K562 (cell line): ENCODE data around the gene MOCS3. TPM values are rescaled to one million over a fixed set of nuclear protein-coding genes. Genes with fewer than 3 reads are reported as not detected.

Experiments
- ETV6 ChIP-seq, 3 experiments: fragments of 150-350 bp in 1 of 3; sonication (generic) in 1 of 3; formaldehyde crosslinking in 1 of 3; IDR thresholded peaks; 2 replicates each; pipeline versions ENCODE4 v1.6.1 to v1.8.0; 2014 to 2022; ENCODE audit warnings: borderline replicate concordance in 2 of 3, low read depth in 2 of 3, antibody characterized with exemption in 1 of 3, low read length in 1 of 3, mild to moderate bottlenecking in 1 of 3, missing genetic modification reagents in 1 of 3
- FOXJ3 ChIP-seq: sonication (generic); formaldehyde crosslinking; IDR thresholded peaks from 2 replicates; pipeline ENCODE4 v1.4.0; 2020; ENCODE audit warnings: mild to moderate bottlenecking, missing genetic modification reagents
- FOXM1 ChIP-seq, 2 experiments: fragments of 450-650 bp in 1 of 2; sonication (generic) in 1 of 2; formaldehyde crosslinking in 1 of 2; IDR thresholded peaks; 2 replicates each; pipeline versions ENCODE4 v1.6.1 to v1.9.0; 2017 to 2022; ENCODE audit warnings: low read depth in 2 of 2, mild to moderate bottlenecking in 2 of 2, missing genetic modification reagents in 1 of 2, moderate library complexity in 1 of 2
- KDM5B ChIP-seq: fragments of 200-600 bp; sonication (generic); IDR thresholded peaks from 2 replicates; pipeline ENCODE4 v1.6.1; 2012; ENCODE audit warnings: low read depth, mild to moderate bottlenecking, moderate library complexity, low read length, control low read depth, inconsistent platforms; ENCODE audit not compliant: insufficient replicate concordance
- MBD2 ChIP-seq: sonication (generic); IDR thresholded peaks from 2 replicates; pipeline ENCODE4 v1.6.1; 2016; ENCODE audit warnings: low read depth, borderline replicate concordance
- NR1H2 ChIP-seq: sonication (generic); formaldehyde crosslinking; IDR thresholded peaks from 2 replicates; pipeline ENCODE4 v1.4.0; 2020; ENCODE audit warnings: mild to moderate bottlenecking, missing genetic modification reagents
- PURB ChIP-seq: sonication (generic); formaldehyde crosslinking; IDR thresholded peaks from 2 replicates; pipeline ENCODE4 v1.9.0; 2021; ENCODE audit warnings: low read depth, mild to moderate bottlenecking, missing genetic modification reagents
- SMAD4 ChIP-seq: fragments of 250-450 bp; sonication (Bioruptor Pico); conservative IDR thresholded peaks from 2 replicates; pipeline ENCODE4 v1.8.0; 2021; ENCODE audit warnings: inconsistent platforms, mild to moderate bottlenecking, moderate library complexity
- STAT5A ChIP-seq: IDR thresholded peaks from 2 replicates; pipeline ENCODE4 v1.6.1; 2012; ENCODE audit warnings: low read length, inconsistent platforms, borderline replicate concordance
- ZNF436 ChIP-seq: fragments of 250-450, 450-650 bp; sonication (Bioruptor Pico); formaldehyde crosslinking; IDR thresholded peaks from 2 replicates; pipeline ENCODE4 v1.7.0; 2020; ENCODE audit warnings: mild to moderate bottlenecking
- polyA plus RNA-seq, 8 experiments: library from polyadenylated mRNA; depleted of rRNA in 4 of 8; stranded (reverse) in 5 of 8; unstranded in 3 of 8; fragments of >200 nt; fragmentation: Nextera tagmentation in 2 of 8; fragmentation: Illumina TruSeq in 1 of 8; extraction: Ambion mirVana in 2 of 8; extraction: Trizol in 1 of 8; gene quantifications; 2 replicates each; pipeline versions ENCODE4 v1.2.1 to v1.2.3, GENCODE V29; 2011 to 2014; ENCODE audit warnings: inconsistent platforms in 1 of 8, missing spikeins in 1 of 8
- total RNA-seq, 7 experiments: library from RNA; depleted of rRNA in 6 of 7; stranded (reverse); fragments of >200 nt in 6 of 7; fragmentation: Illumina TruSeq in 2 of 7; extraction: Trizol in 2 of 7; gene quantifications; 2 replicates each; pipeline versions ENCODE4 v1.2.1 to v1.2.3, GENCODE V29; 2011 to 2021; ENCODE audit warnings: low replicate concordance in 1 of 7
- TF ChIP-seq, protein P1 (sequence below): fragments of 450-650 bp; IDR thresholded peaks from 2 replicates; pipeline ENCODE4 v1.6.1; 2016; ENCODE audit warnings: low read depth
- TF ChIP-seq, protein P2 (sequence below): sonication (generic); formaldehyde crosslinking; IDR thresholded peaks from 2 replicates; pipeline ENCODE4 v1.8.0; 2022; ENCODE audit warnings: mild to moderate bottlenecking, missing genetic modification reagents
- TF ChIP-seq, protein P3 (sequence below): IDR thresholded peaks from 2 replicates; pipeline ENCODE4 v1.6.1; 2011; ENCODE audit warnings: borderline replicate concordance, low read depth, mild to moderate bottlenecking, moderate library complexity, low read length; ENCODE audit not compliant: insufficient read depth, poor library complexity, severe bottlenecking

The MOCS3 gene
- total and polyA plus RNA-seq, 9 of the 15 experiments (the other 6 are each of a cell fraction or from before 2014, with no cell fraction given) = 0.70 to 6.2 (median 2.9) TPM

GRCh38 chr20:50931306-50932015, 27.2 kb upstream of the MOCS3 start, which contains the start of gene ADNP (continued):
- TF ChIP-seq, protein P1, sequence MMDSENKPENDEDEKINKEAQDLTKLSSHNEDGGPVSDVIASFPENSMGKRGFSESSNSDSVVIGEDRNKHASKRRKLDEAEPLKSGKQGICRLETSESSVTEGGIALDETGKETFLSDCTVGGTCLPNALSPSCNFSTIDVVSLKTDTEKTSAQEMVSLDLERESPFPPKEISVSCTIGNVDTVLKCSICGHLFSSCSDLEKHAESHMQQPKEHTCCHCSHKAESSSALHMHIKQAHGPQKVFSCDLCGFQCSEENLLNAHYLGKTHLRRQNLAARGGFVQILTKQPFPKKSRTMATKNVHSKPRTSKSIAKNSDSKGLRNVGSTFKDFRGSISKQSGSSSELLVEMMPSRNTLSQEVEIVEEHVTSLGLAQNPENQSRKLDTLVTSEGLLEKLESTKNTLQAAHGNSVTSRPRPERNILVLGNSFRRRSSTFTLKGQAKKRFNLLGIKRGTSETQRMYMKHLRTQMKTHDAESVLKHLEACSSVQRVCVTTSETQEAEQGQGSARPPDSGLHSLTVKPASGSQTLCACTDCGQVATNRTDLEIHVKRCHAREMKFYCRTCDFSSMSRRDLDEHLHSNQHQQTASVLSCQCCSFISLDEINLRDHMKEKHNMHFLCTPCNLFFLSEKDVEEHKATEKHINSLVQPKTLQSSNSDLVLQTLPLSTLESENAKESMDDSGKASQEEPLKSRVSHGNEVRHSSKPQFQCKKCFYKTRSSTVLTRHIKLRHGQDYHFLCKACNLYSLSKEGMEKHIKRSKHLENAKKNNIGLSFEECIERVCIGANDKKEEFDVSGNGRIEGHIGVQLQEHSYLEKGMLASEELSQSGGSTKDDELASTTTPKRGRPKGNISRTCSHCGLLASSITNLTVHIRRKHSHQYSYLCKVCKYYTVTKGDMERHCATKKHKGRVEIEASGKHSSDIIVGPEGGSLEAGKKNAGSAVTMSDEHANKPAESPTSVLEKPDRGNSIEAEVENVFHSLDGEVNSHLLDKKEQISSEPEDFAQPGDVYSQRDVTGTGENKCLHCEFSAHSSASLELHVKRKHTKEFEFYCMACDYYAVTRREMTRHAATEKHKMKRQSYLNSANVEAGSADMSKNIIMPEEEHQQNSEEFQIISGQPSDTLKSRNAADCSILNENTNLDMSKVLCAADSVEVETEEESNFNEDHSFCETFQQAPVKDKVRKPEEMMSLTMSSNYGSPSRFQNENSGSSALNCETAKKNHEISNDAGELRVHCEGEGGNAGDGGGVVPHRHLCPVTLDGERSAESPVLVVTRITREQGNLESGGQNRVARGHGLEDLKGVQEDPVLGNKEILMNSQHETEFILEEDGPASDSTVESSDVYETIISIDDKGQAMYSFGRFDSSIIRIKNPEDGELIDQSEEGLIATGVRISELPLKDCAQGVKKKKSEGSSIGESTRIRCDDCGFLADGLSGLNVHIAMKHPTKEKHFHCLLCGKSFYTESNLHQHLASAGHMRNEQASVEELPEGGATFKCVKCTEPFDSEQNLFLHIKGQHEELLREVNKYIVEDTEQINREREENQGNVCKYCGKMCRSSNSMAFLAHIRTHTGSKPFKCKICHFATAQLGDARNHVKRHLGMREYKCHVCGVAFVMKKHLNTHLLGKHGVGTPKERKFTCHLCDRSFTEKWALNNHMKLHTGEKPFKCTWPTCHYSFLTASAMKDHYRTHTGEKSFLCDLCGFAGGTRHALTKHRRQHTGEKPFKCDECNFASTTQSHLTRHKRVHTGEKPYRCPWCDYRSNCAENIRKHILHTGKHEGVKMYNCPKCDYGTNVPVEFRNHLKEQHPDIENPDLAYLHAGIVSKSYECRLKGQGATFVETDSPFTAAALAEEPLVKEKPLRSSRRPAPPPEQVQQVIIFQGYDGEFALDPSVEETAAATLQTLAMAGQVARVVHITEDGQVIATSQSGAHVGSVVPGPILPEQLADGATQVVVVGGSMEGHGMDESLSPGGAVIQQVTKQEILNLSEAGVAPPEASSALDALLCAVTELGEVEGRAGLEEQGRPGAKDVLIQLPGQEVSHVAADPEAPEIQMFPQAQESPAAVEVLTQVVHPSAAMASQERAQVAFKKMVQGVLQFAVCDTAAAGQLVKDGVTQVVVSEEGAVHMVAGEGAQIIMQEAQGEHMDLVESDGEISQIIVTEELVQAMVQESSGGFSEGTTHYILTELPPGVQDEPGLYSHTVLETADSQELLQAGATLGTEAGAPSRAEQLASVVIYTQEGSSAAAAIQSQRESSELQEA = no peak
- TF ChIP-seq FOXJ3 (no peak), PURB (no peak), FOXM1 (IDR thresholded peaks at IDR 0.05; ENCODE audit: low read depth) (0 out of 2 replicates have a peak, but pooled peaks have one; percentile 34), FOXM1 (CRISPR knock-in tag; IDR thresholded peaks at IDR 0.05; ENCODE audit: low read depth) (peak; percentile 93; the same call in 1 of the 2 replicates), MBD2 (peak; percentile 75), SMAD4 (CRISPR knock-in tag) (peak; percentile 97), NR1H2 (peak; percentile 41; the same call in 1 of the 2 replicates), ZNF436 (CRISPR knock-in tag) (no peak), KDM5B (peak; percentile 77), ETV6 (IDR thresholded peaks at IDR 0.05; ENCODE audit: borderline replicate concordance in 1 of 2, low read depth in 2 of 2, low read length in 1 of 2) (no peak; a peak in 1 of 4 replicates), ETV6 (CRISPR knock-in tag; IDR thresholded peaks at IDR 0.05; ENCODE audit: borderline replicate concordance) (no peak), STAT5A (peak; percentile 34; the same call in 1 of the 2 replicates)
- TF ChIP-seq, protein P2, sequence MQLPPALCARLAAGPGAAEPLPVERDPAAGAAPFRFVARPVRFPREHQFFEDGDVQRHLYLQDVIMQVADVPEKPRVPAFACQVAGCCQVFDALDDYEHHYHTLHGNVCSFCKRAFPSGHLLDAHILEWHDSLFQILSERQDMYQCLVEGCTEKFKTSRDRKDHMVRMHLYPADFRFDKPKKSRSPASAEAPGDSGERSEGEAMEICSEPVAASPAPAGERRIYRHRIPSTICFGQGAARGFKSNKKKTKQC = peak; percentile 91; the same call in 1 of the 2 replicates
- TF ChIP-seq, protein P3, sequence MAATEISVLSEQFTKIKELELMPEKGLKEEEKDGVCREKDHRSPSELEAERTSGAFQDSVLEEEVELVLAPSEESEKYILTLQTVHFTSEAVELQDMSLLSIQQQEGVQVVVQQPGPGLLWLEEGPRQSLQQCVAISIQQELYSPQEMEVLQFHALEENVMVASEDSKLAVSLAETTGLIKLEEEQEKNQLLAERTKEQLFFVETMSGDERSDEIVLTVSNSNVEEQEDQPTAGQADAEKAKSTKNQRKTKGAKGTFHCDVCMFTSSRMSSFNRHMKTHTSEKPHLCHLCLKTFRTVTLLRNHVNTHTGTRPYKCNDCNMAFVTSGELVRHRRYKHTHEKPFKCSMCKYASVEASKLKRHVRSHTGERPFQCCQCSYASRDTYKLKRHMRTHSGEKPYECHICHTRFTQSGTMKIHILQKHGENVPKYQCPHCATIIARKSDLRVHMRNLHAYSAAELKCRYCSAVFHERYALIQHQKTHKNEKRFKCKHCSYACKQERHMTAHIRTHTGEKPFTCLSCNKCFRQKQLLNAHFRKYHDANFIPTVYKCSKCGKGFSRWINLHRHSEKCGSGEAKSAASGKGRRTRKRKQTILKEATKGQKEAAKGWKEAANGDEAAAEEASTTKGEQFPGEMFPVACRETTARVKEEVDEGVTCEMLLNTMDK = peak; percentile 99
